HEK293T (cell line): Measurements from ENCODE around the gene SIRT5.

ENCODE experiments used
- BHLHE40 ChIP-seq: fragments of 450-650 bp; IDR thresholded peaks from 2 replicates; pipeline ENCODE4 v1.6.1; 2016; ENCODE audit warnings: mild to moderate bottlenecking, moderate library complexity, borderline replicate concordance
- ELF4 ChIP-seq: fragments of 450-650 bp; IDR thresholded peaks from 2 replicates; pipeline ENCODE4 v1.6.1; 2017; ENCODE audit warnings: antibody characterized with exemption
- FOXA1 ChIP-seq: fragments of 450-650 bp; IDR thresholded peaks from 2 replicates; pipeline ENCODE4 v1.6.1; 2016; ENCODE audit warnings: mild to moderate bottlenecking
- HDGF ChIP-seq: fragments of 450-650 bp; IDR thresholded peaks from 2 replicates; pipeline ENCODE4 v1.6.1; 2017; ENCODE audit warnings: antibody characterized with exemption, borderline replicate concordance
- SUZ12 ChIP-seq: fragments of 450-650 bp; IDR thresholded peaks from 2 replicates; pipeline ENCODE4 v1.6.1; 2016; ENCODE audit warnings: mild to moderate bottlenecking
- ZNF384 ChIP-seq: fragments of 450-650 bp; IDR thresholded peaks from 2 replicates; pipeline ENCODE4 v1.6.1; 2016

- TF ChIP-seq SUZ12 (no peak), ZNF384 (no peak), HDGF (no peak), BHLHE40 (no peak), ELF4 (no peak), FOXA1 (no peak)
Measured at GRCh38 chr6:13604546-13605416, 30.4 kb downstream of the SIRT5 start.
